Mammary epithelial cell (primary cell): ENCODE results near the gene PTPMT1.

Source experiments
- EZH2 ChIP-seq: IDR thresholded peaks from 2 replicates; pipeline ENCODE4 v1.6.1; 2012; ENCODE audit warnings: low read length, inconsistent platforms, borderline replicate concordance
- TF ChIP-seq, protein P1 (sequence below), 2 donors: IDR thresholded peaks in 1 of 2; conservative IDR thresholded peaks in 1 of 2; 2 replicates each; pipeline ENCODE4 v1.5.1; 2011 to 2012; ENCODE audit warnings: inconsistent platforms in 2 of 2, low read length in 2 of 2, mild to moderate bottlenecking in 2 of 2, control low read depth in 1 of 2, low read depth in 1 of 2; ENCODE audit not compliant: insufficient read depth in 1 of 2; ENCODE audit errors: extremely low read depth in 1 of 2

DNA sequence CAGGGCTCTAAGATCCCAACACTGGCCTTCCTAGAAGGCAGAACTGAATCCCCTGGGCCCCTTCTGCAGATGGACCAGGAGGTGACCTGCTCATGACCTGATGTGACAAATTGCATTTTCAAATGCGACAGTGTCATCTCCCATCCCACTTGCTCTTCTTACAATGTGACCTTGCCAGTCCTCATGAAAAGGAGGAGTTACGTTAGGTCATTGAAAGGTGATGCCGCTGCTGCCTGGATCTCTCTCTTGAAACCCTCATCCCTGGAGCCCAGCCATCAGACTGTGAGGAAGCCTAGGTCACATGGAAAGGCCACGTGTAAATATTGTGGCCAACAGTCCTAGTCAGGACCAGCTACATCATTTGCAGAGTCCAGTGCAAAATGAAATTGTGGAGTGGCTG lies 34.5 kb downstream of the PTPMT1 start:
- TF ChIP-seq EZH2, result no peak
- TF ChIP-seq, protein P1, sequence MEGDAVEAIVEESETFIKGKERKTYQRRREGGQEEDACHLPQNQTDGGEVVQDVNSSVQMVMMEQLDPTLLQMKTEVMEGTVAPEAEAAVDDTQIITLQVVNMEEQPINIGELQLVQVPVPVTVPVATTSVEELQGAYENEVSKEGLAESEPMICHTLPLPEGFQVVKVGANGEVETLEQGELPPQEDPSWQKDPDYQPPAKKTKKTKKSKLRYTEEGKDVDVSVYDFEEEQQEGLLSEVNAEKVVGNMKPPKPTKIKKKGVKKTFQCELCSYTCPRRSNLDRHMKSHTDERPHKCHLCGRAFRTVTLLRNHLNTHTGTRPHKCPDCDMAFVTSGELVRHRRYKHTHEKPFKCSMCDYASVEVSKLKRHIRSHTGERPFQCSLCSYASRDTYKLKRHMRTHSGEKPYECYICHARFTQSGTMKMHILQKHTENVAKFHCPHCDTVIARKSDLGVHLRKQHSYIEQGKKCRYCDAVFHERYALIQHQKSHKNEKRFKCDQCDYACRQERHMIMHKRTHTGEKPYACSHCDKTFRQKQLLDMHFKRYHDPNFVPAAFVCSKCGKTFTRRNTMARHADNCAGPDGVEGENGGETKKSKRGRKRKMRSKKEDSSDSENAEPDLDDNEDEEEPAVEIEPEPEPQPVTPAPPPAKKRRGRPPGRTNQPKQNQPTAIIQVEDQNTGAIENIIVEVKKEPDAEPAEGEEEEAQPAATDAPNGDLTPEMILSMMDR (conservative IDR thresholded peaks at IDR 0.05 in 1 of 2, IDR thresholded peaks at IDR 0.05 in 1 of 2; ENCODE audit: extremely low read depth in 1 of 2, insufficient read depth in 1 of 2, low read depth in 1 of 2, low read length in 2 of 2), result no peak
